Osteoblast (primary cell): ENCODE results near the gene MID1IP1. TPM values are rescaled to one million over a fixed set of nuclear protein-coding genes. Genes with fewer than 3 reads are reported as not detected.
A peak's percentile ranks its signal among the peaks of the same experiment; 100 is the strongest.

ENCODE experiments used
- DNase-seq: peaks from one replicate; pipeline ENCODE4 v3.0.0; 2011; ENCODE audit warnings: low spot score, mixed read lengths; ENCODE audit not compliant: insufficient read length; ENCODE audit errors: missing footprints
- H2AFZ ChIP-seq: 2 replicates; pipeline ENCODE4 v1.6.0; 2011; ENCODE audit warnings: mild to moderate bottlenecking, low read length
- H3K27ac ChIP-seq: 2 replicates; pipeline ENCODE4 v1.5.1; 2011; ENCODE audit warnings: mild to moderate bottlenecking, low read depth, low read length, moderate library complexity
- H3K27me3 ChIP-seq: 2 replicates; pipeline ENCODE4 v1.6.0; 2012; ENCODE audit warnings: mild to moderate bottlenecking, control low read depth, inconsistent platforms, low read length, moderate library complexity; ENCODE audit not compliant: insufficient read depth
- H3K36me3 ChIP-seq: 2 replicates; pipeline ENCODE4 v1.5.1; 2011; ENCODE audit warnings: mild to moderate bottlenecking, low read length, control low read depth, moderate library complexity; ENCODE audit not compliant: insufficient read depth
- H3K4me1 ChIP-seq: 2 replicates; pipeline ENCODE4 v1.5.1; 2011; ENCODE audit warnings: mild to moderate bottlenecking, low read length, control low read depth, moderate library complexity; ENCODE audit not compliant: insufficient read depth
- H3K4me2 ChIP-seq: 2 replicates; pipeline ENCODE4 v1.6.0; 2011; ENCODE audit warnings: mild to moderate bottlenecking, low read length; ENCODE audit not compliant: insufficient read depth
- H3K4me3 ChIP-seq: fragments of 200-600 bp; sonication (generic); 3 replicates; pipeline ENCODE4 v1.5.1; 2012; ENCODE audit warnings: mild to moderate bottlenecking, low read length, inconsistent platforms; ENCODE audit not compliant: insufficient read depth
- H3K79me2 ChIP-seq: 2 replicates; pipeline ENCODE4 v1.6.0; 2012; ENCODE audit warnings: mild to moderate bottlenecking, low read length, control low read depth, inconsistent platforms; ENCODE audit not compliant: insufficient read depth
- H3K9me3 ChIP-seq: 2 replicates; pipeline ENCODE4 v1.5.1; 2011; ENCODE audit warnings: low read depth, low read length, control low read depth
- H4K20me1 ChIP-seq: 2 replicates; pipeline ENCODE4 v1.6.0; 2012; ENCODE audit warnings: mild to moderate bottlenecking, low read length, control low read depth; ENCODE audit not compliant: insufficient read depth
- CTCF ChIP-seq: IDR thresholded peaks from 2 replicates; pipeline ENCODE4 v1.5.1; 2011; ENCODE audit warnings: mild to moderate bottlenecking, low read depth, low read length, moderate library complexity; ENCODE audit errors: extremely low read depth
- total RNA-seq: library from RNA; depleted of rRNA; stranded (reverse); fragments of >200 nt; gene quantifications from 2 replicates; pipeline ENCODE4 v1.2.3, GENCODE V29; 2012

Gene MID1IP1
- total RNA-seq, 1 donor: 127 TPM

- Histone ChIP-seq H3K4me3 (peak overlapping the region; percentile 80), H2AFZ (peak overlapping the region; percentile 56), H3K27me3 (no peaks in the 10 kb centered on the region), H3K4me2 (peak overlapping the region; percentile 81), H3K79me2 (peaks cover 18% of the 10 kb centered on the region), H3K9me3 (no peaks in the 10 kb centered on the region), H3K27ac (peak overlapping the region; percentile 65), H3K4me1 (peaks cover 17% of the 10 kb centered on the region), H3K36me3 (no peaks in the 10 kb centered on the region), H4K20me1 (no peaks in the 10 kb centered on the region)
- DNase-seq: peak; percentile 55
- TF ChIP-seq CTCF: no peak
Observed at GRCh38 chrX:38805432-38806389, 4.5 kb downstream of the MID1IP1 start.

GRCh38 chrX:38806875-38807621 lies 5.8 kb downstream of the MID1IP1 start:
- Histone ChIP-seq H3K79me2 (peaks cover 15% of the 10 kb centered on the region), H3K4me2 (peak overlapping the region; percentile 81), H3K4me1 (peaks cover 15% of the 10 kb centered on the region), H2AFZ (no peak overlapping the region), H3K27ac (peak overlapping the region; percentile 45), H3K9me3 (no peaks in the 10 kb centered on the region), H3K27me3 (no peaks in the 10 kb centered on the region), H3K36me3 (no peaks in the 10 kb centered on the region), H4K20me1 (no peaks in the 10 kb centered on the region), H3K4me3 (peak overlapping the region; percentile 80)
- no peak for TF ChIP-seq CTCF
- DNase-seq: no peak

GRCh38 chrX:38807873-38808272 lies 6.6 kb downstream of the MID1IP1 start:
- no peak overlapping the region for H3K4me2 ChIP-seq
- peaks cover 11% of the 10 kb centered on the region for H3K79me2 ChIP-seq
- no peak for DNase-seq
- no peak overlapping the region for H3K27ac ChIP-seq
- no peaks in the 10 kb centered on the region for H4K20me1 ChIP-seq
- no peak for TF ChIP-seq CTCF
- H3K9me3 ChIP-seq: no peaks in the 10 kb centered on the region
- H3K4me3 ChIP-seq: no peak overlapping the region
- no peaks in the 10 kb centered on the region for H3K36me3 ChIP-seq
- peaks cover 15% of the 10 kb centered on the region for H3K4me1 ChIP-seq
- H2AFZ ChIP-seq: no peak overlapping the region
- no peaks in the 10 kb centered on the region for H3K27me3 ChIP-seq
